ENCODE results near the gene SLC23A1. TPM values are rescaled to one million over a fixed set of nuclear protein-coding genes. Genes with fewer than 3 reads are reported as not detected.

Gene SLC23A1
- total RNA-seq, 1 donor from 2014 or later, result not detected

GRCh38 chr5:139392324-139392677 is 9.2 kb upstream of the SLC23A1 start:
- peaks cover 18% of the 10 kb centered on the region for H3K4me1 Mint-ChIP-seq (ENCODE audit: low read depth)
- H3K4me3 Mint-ChIP-seq (ENCODE audit: unreplicated experiment), result no peak overlapping the region
- peak; percentile 91 for DNase-seq (ENCODE audit: low spot score)
- no peaks in the 10 kb centered on the region for H3K27me3 Mint-ChIP-seq (ENCODE audit: low read depth)
- TF ChIP-seq CTCF (IDR thresholded peaks at IDR 0.05), result no peak
- no peak overlapping the region for H3K27ac Mint-ChIP-seq (ENCODE audit: unreplicated experiment)
- H3K9me3 Mint-ChIP-seq (ENCODE audit: low read depth), result no peaks in the 10 kb centered on the region
- H3K36me3 Mint-ChIP-seq (ENCODE audit: low read depth), result peaks cover 1% of the 10 kb centered on the region

- Mint-ChIP-seq H3K27ac (ENCODE audit: unreplicated experiment) (peak overlapping the region; percentile 14), H3K9me3 (ENCODE audit: low read depth) (no peaks in the 10 kb centered on the region), H3K4me3 (ENCODE audit: unreplicated experiment) (no peak overlapping the region), H3K27me3 (ENCODE audit: low read depth) (no peaks in the 10 kb centered on the region), H3K36me3 (ENCODE audit: low read depth) (peaks cover 1% of the 10 kb centered on the region), H3K4me1 (ENCODE audit: low read depth) (peaks cover 18% of the 10 kb centered on the region)
- TF ChIP-seq CTCF (IDR thresholded peaks at IDR 0.05), result no peak
- DNase-seq (ENCODE audit: low spot score), result peak; percentile 90
Observed at GRCh38 chr5:139391570-139392323, 8.7 kb upstream of the SLC23A1 start.

- no peak for TF ChIP-seq CTCF (IDR thresholded peaks at IDR 0.05)
- Mint-ChIP-seq H3K9me3 (ENCODE audit: low read depth) (no peaks in the 10 kb centered on the region), H3K27ac (ENCODE audit: unreplicated experiment) (peak overlapping the region; percentile 14), H3K36me3 (ENCODE audit: low read depth) (peaks cover 1% of the 10 kb centered on the region), H3K27me3 (ENCODE audit: low read depth) (no peaks in the 10 kb centered on the region), H3K4me1 (ENCODE audit: low read depth) (peaks cover 18% of the 10 kb centered on the region), H3K4me3 (ENCODE audit: unreplicated experiment) (no peak overlapping the region)
- DNase-seq (ENCODE audit: low spot score), result peak; percentile 54
Observed at GRCh38 chr5:139390639-139391569, 7.8 kb upstream of the SLC23A1 start.

DNA sequence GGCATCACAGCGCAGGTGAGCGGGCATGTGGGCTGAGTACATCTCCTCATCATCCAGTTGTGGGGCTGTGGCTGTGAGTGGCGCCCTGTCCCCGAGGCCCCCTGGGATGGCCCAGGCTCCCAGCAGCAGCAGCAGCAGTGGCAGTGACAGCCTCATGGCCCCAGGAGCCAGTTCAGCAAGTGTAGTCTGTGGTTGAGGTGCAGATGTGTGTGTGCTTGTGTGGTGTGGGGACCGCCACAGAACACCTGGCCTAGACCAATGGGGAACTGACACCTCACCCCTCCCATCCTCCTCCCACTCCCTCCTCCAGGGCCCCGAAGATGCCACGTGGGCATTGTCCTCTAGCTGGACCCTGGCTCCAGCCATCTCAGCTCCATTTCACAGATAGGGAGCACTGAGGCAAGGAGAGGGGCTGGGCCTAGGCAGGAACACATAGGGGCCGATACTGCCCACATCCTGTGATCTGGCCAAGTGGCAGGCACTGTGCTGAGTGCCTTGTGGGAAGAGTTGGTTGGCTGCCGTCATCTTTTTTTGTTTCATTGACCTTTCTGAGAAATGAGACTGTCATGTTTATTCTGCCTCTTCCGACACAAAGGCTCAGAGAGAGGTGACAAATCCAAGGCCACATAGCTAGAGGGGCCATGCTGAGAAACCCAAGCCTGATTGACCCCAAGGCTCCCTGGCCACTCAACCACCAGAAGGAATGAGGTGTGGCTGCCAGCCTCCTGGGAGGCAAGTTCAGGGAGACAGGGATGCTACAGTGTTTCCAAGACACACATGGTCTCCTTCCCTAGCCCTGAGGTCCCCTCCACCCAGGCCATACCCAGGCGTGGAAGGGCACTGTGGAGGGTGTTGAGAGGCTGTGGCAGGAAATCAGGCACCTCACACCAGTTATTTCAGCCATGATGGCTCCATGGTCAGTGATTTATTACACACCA is 6.9 kb upstream of the SLC23A1 start, which contains the start of gene MZB1:
MZB1 (minus strand) TSS at position 213 of the 938 bp plus-strand sequence; CDS start at position 156, 57 bp downstream.
- Mint-ChIP-seq H3K4me3 (ENCODE audit: unreplicated experiment) (no peak within 1 kb of the TSS), H3K27me3 (ENCODE audit: low read depth) (no peaks in the 10 kb centered on the region), H3K9me3 (ENCODE audit: low read depth) (no peaks in the 10 kb centered on the region), H3K4me1 (ENCODE audit: low read depth) (peaks cover 18% of the 10 kb centered on the region), H3K36me3 (ENCODE audit: low read depth) (peaks cover 1% of the 10 kb centered on the region), H3K27ac (ENCODE audit: unreplicated experiment) (no peak within 1 kb of the TSS)
- TF ChIP-seq CTCF (IDR thresholded peaks at IDR 0.05), result no peak
- peak; percentile 59 for DNase-seq (ENCODE audit: low spot score)

Data from chondrocyte (in vitro differentiated cells).